Kidney epithelial cell (primary cell): ENCODE results near the gene MAML2. TPM values are rescaled to one million over a fixed set of nuclear protein-coding genes. Genes with fewer than 3 reads are reported as not detected.

Experiments
- DNase-seq: peaks from one replicate; pipeline ENCODE4 v3.0.0-alpha.2; 2010; ENCODE audit warnings: low read depth
- H3K27me3 ChIP-seq: 2 replicates; pipeline ENCODE4 v1.6.0; 2011; ENCODE audit warnings: low read length; ENCODE audit not compliant: control insufficient read depth, insufficient read depth
- H3K36me3 ChIP-seq: 2 replicates; pipeline ENCODE4 v1.5.1; 2011; ENCODE audit warnings: low read length; ENCODE audit not compliant: control insufficient read depth, insufficient read depth
- H3K4me3 ChIP-seq: 2 replicates; pipeline ENCODE4 v1.5.1; 2011; ENCODE audit warnings: low read depth, mild to moderate bottlenecking, control low read depth, low read length
- CTCF ChIP-seq: IDR thresholded peaks from 2 replicates; pipeline ENCODE4 v1.5.1; 2011; ENCODE audit warnings: mild to moderate bottlenecking, moderate library complexity, low read length, control low read depth, inconsistent platforms; ENCODE audit not compliant: insufficient read depth, poor library complexity, severe bottlenecking
- total RNA-seq: library from RNA; depleted of rRNA; stranded (reverse); fragments of >200 nt; gene quantifications from 2 replicates; pipeline ENCODE4 v1.2.3, GENCODE V29; 2015

Gene MAML2
- total RNA-seq, 1 donor from 2014 or later, result 12.3 TPM

- no peak for DNase-seq
- no peaks in the 10 kb centered on the region for H3K36me3 ChIP-seq
- H3K27me3 ChIP-seq, result no peaks in the 10 kb centered on the region
- no peak overlapping the region for H3K4me3 ChIP-seq
- no peak for TF ChIP-seq CTCF
Observed at GRCh38 chr11:96293598-96294021, 49.4 kb downstream of the MAML2 start.

DNA sequence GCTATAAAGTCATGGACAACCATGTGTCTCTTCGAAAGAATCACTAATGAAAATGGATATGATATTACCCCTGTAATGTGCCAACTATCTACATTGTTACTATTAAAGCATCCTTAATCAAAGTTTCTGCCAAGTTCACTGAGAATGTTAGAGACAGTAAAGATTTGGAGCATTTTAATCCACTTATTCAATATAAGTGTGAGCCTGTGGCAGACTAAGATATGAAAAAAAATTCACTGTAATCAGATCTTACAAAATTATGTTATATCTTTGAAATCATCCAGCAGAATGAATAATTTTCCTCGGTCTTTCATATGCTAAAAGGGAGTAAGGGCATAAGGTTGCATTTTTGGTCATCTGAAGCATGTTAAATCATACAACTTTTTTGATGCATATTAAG lies 49.9 kb downstream of the MAML2 start:
- Histone ChIP-seq H3K27me3 (no peaks in the 10 kb centered on the region), H3K4me3 (no peak overlapping the region), H3K36me3 (no peaks in the 10 kb centered on the region)
- no peak for DNase-seq
- no peak for TF ChIP-seq CTCF

GRCh38 chr11:96292291-96293010 lies 50.5 kb downstream of the MAML2 start:
- H3K36me3 ChIP-seq, result no peaks in the 10 kb centered on the region
- H3K4me3 ChIP-seq, result no peak overlapping the region
- DNase-seq, result no peak
- no peaks in the 10 kb centered on the region for H3K27me3 ChIP-seq
- no peak for TF ChIP-seq CTCF

- no peaks in the 10 kb centered on the region for H3K36me3 ChIP-seq
- no peaks in the 10 kb centered on the region for H3K27me3 ChIP-seq
- no peak overlapping the region for H3K4me3 ChIP-seq
- DNase-seq, result no peak
- no peak for TF ChIP-seq CTCF
Observed at GRCh38 chr11:96290631-96291030, 52.4 kb downstream of the MAML2 start.

GRCh38 chr11:96290031-96290430 lies 53.0 kb downstream of the MAML2 start:
- TF ChIP-seq CTCF, result no peak
- Histone ChIP-seq H3K27me3 (no peaks in the 10 kb centered on the region), H3K36me3 (no peaks in the 10 kb centered on the region), H3K4me3 (no peak overlapping the region)
- no peak for DNase-seq

GRCh38 chr11:96288915-96289314 lies 54.1 kb downstream of the MAML2 start:
- H3K4me3 ChIP-seq, result no peak overlapping the region
- no peak for TF ChIP-seq CTCF
- no peaks in the 10 kb centered on the region for H3K36me3 ChIP-seq
- no peak for DNase-seq
- H3K27me3 ChIP-seq, result no peaks in the 10 kb centered on the region
